Esophagus squamous epithelium (tissue), 5 donors: Measurements from ENCODE around the gene CTTN. TPM values are rescaled to one million over a fixed set of nuclear protein-coding genes. Genes with fewer than 3 reads are reported as not detected.

Experiments used
- DNase-seq: peaks from one replicate; lab custom pipeline; 2025; lab: John Stamatoyannopoulos, UW
- H3K27ac ChIP-seq, 4 donors: fragments of 200-600 bp; sonication (generic); one replicate each; pipeline ENCODE4 v1.5.1; 2016 to 2019; ENCODE audit warnings: mild to moderate bottlenecking in 1 of 4
- H3K27me3 ChIP-seq, 4 donors: fragments of 200-600 bp; sonication (generic); 1 replicate in 3 of 4; 2 replicates in 1 of 4; pipeline versions ENCODE4 v1.5.1 to v1.6.0; 2017 to 2021; ENCODE audit warnings: antibody characterized with exemption in 1 of 4
- H3K36me3 ChIP-seq, 3 donors: fragments of 200-600 bp; sonication (generic); one replicate each; pipeline ENCODE4 v1.5.1; 2016 to 2019
- H3K4me1 ChIP-seq, 3 donors: fragments of 200-600 bp; sonication (generic); one replicate each; pipeline ENCODE4 v1.5.1; 2017 to 2019
- H3K4me3 ChIP-seq, 4 donors: fragments of 200-600 bp; sonication (generic); 1 replicate in 3 of 4; 2 replicates in 1 of 4; pipeline ENCODE4 v1.5.1; 2016 to 2019; ENCODE audit warnings: mild to moderate bottlenecking in 2 of 4, moderate library complexity in 1 of 4
- H3K9me3 ChIP-seq, 3 donors: fragments of 200-600 bp; sonication (generic); one replicate each; pipeline ENCODE4 v1.5.1; 2016 to 2019
- POLR2A ChIP-seq, 4 donors: fragments of 450-650 bp; IDR thresholded peaks; one replicate each; pipeline ENCODE4 v1.6.1; 2017; ENCODE audit warnings: antibody characterized with exemption in 4 of 4, mild to moderate bottlenecking in 4 of 4, moderate library complexity in 3 of 4
- WGBS, 2 donors: methylation state at CpG; one replicate each; pipeline ENCODE4 v1.1.5; 2018; 5-methylcytosine and 5-hydroxymethylcytosine counted together
- intact Hi-C: fragments of 100-400 bp; cut with DNase I; formaldehyde crosslinking; loops from one replicate; pipeline ENCODE4 v1.15.0; 2022
- total RNA-seq, 4 donors: library from RNA; depleted of rRNA; stranded (reverse); fragments of >200 nt; gene quantifications; one replicate each; pipeline ENCODE4 v1.1.0, GENCODE V29; 2016
- TF ChIP-seq, protein P1 (sequence below), 6 experiments: fragments of 450-650 bp in 4 of 6; fragments of 200-600 bp in 2 of 6; sonication (generic) in 2 of 6; IDR thresholded peaks; one replicate each; pipeline ENCODE4 v1.5.1; 2016 to 2019; ENCODE audit warnings: antibody characterized with exemption in 6 of 6, mild to moderate bottlenecking in 4 of 6, moderate library complexity in 4 of 6
- donor health status: DM: yes; HTN: yes; CAD: no.

Gene CTTN
- total RNA-seq, 4 donors from 2014 or later = 244 to 444 (median 320) TPM

- TF ChIP-seq, protein P1, sequence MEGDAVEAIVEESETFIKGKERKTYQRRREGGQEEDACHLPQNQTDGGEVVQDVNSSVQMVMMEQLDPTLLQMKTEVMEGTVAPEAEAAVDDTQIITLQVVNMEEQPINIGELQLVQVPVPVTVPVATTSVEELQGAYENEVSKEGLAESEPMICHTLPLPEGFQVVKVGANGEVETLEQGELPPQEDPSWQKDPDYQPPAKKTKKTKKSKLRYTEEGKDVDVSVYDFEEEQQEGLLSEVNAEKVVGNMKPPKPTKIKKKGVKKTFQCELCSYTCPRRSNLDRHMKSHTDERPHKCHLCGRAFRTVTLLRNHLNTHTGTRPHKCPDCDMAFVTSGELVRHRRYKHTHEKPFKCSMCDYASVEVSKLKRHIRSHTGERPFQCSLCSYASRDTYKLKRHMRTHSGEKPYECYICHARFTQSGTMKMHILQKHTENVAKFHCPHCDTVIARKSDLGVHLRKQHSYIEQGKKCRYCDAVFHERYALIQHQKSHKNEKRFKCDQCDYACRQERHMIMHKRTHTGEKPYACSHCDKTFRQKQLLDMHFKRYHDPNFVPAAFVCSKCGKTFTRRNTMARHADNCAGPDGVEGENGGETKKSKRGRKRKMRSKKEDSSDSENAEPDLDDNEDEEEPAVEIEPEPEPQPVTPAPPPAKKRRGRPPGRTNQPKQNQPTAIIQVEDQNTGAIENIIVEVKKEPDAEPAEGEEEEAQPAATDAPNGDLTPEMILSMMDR (IDR thresholded peaks at IDR 0.05) = no peak
- TF ChIP-seq POLR2A (IDR thresholded peaks at IDR 0.05) = no peak
- Histone ChIP-seq H3K27me3 (no peaks in the 10 kb centered on the region), H3K4me3 (no peak overlapping the region), H3K4me1 (peaks cover 27 to 55% (median 29%) of the 10 kb centered on the region in 3 donors), H3K36me3 (peaks cover 2 to 26% (median 7%) of the 10 kb centered on the region in 3 donors), H3K9me3 (no peaks in the 10 kb centered on the region), H3K27ac (peak overlapping the region in 2 of 4 donors; percentile 13 to 35)
- WGBS, 2 donors = 81 to 86% methylated on average over 10 of the region's 10 CpGs
- intact Hi-C loops = no loop called here
- no peak for DNase-seq
Measured at GRCh38 chr11:70402016-70402415, 3.7 kb downstream of the CTTN start.

DNA sequence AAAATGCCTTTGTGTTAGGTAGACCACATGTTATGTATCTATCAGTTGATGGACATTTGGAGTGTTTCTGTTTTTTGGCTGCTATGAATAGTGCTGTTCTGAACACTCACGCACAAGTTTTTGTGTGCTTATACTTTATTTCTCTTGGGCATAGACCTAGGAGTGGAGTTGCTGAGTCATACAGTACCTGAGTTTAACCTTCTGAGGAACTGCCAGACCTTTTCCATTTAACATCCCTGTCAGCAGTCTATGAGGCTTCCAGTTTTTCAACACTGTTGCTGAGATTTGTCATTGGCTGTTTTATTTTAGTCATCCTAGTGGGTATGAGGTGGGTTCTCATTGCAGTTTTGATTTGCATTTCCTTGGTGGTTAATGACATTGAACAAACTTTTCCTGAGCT lies 4.4 kb downstream of the CTTN start:
- Histone ChIP-seq H3K4me3 (no peak overlapping the region), H3K4me1 (peaks cover 20 to 48% (median 22%) of the 10 kb centered on the region in 3 donors), H3K9me3 (no peaks in the 10 kb centered on the region), H3K27ac (peak overlapping the region in 2 of 4 donors; percentile 13 to 35), H3K27me3 (no peaks in the 10 kb centered on the region), H3K36me3 (peaks cover 7 to 33% (median 11%) of the 10 kb centered on the region in 3 donors)
- 52% methylated on average over 1 of the region's 1 CpG for WGBS, 2 donors
- DNase-seq = no peak
- intact Hi-C loops = no loop called here
- no peak for TF ChIP-seq POLR2A (IDR thresholded peaks at IDR 0.05)

GRCh38 chr11:70404244-70404643 lies 5.9 kb downstream of the CTTN start:
- Histone ChIP-seq H3K36me3 (peaks cover 9 to 48% (median 24%) of the 10 kb centered on the region in 3 donors), H3K27me3 (no peaks in the 10 kb centered on the region), H3K4me3 (no peak overlapping the region), H3K9me3 (no peaks in the 10 kb centered on the region), H3K4me1 (peaks cover 15 to 37% (median 18%) of the 10 kb centered on the region in 3 donors), H3K27ac (no peak overlapping the region)
- no peak for DNase-seq
- intact Hi-C loops = no loop called here
- no peak for TF ChIP-seq POLR2A (IDR thresholded peaks at IDR 0.05)
- TF ChIP-seq, protein P1 (IDR thresholded peaks at IDR 0.05) = no peak
- WGBS, 2 donors = 86 to 92% methylated on average over 7 to 8 of the region's 11 CpGs

- no peak for TF ChIP-seq POLR2A (IDR thresholded peaks at IDR 0.05)
- TF ChIP-seq, protein P1 (IDR thresholded peaks at IDR 0.05) = no peak
- intact Hi-C loops = no loop called here
- peaks cover 25 to 64% (median 39%) of the 10 kb centered on the region in 3 donors for H3K36me3 ChIP-seq
- H3K9me3 ChIP-seq = no peaks in the 10 kb centered on the region
- DNase-seq = no peak
- H3K27me3 ChIP-seq = no peaks in the 10 kb centered on the region
- WGBS, 2 donors = 84 to 87% methylated on average over 10 to 16 of the region's 20 CpGs
- no peak overlapping the region for H3K27ac ChIP-seq
- H3K4me3 ChIP-seq = no peak overlapping the region
- H3K4me1 ChIP-seq = peaks cover 0 to 21% (median 9%) of the 10 kb centered on the region in 3 donors
Measured at GRCh38 chr11:70405679-70406395, 7.5 kb downstream of the CTTN start.

- no peaks in the 10 kb centered on the region for H3K27me3 ChIP-seq
- TF ChIP-seq POLR2A (IDR thresholded peaks at IDR 0.05) = no peak
- TF ChIP-seq, protein P1 (IDR thresholded peaks at IDR 0.05) = no peak
- peaks cover 0 to 9% (median 5%) of the 10 kb centered on the region in 3 donors for H3K4me1 ChIP-seq
- H3K4me3 ChIP-seq = no peak overlapping the region
- WGBS, 2 donors = 95 to 96% methylated on average over 11 of the region's 13 CpGs
- intact Hi-C loops = no loop called here
- no peaks in the 10 kb centered on the region for H3K9me3 ChIP-seq
- peaks cover 26 to 77% (median 52%) of the 10 kb centered on the region in 3 donors for H3K36me3 ChIP-seq
- H3K27ac ChIP-seq = no peak overlapping the region
- no peak for DNase-seq
Measured at GRCh38 chr11:70407121-70407520, 8.8 kb downstream of the CTTN start.
